H1 (cell line): ENCODE data around the gene FCGR2B. TPM values are rescaled to one million over a fixed set of nuclear protein-coding genes. Genes with fewer than 3 reads are reported as not detected.

Experiments used
- CTCF ChIA-PET: fragments of 300-600 bp; sonication (Branson Sonifier 250); formaldehyde crosslinking; loops from one replicate; lab custom pipeline; 2021; ENCODE audit not compliant: partially characterized antibody; lab: Charles Lee
- POLR2A ChIA-PET: fragments of 300-600 bp; sonication (Branson Sonifier 250); formaldehyde crosslinking; loops from one replicate; lab custom pipeline; 2021; ENCODE audit warnings: inconsistent platforms; ENCODE audit not compliant: partially characterized antibody; lab: Charles Lee
- DNase-seq, 2 experiments: peaks; one replicate each; pipeline versions ENCODE4 v3.0.0 to v3.0.0-alpha.2; 2010 to 2022; ENCODE audit warnings: low spot score in 2 of 2, low read depth in 1 of 2, mixed read lengths in 1 of 2
- FAIRE-seq: peaks from 2 replicates; lab custom pipeline; 2011; peaks lifted over from hg19 to GRCh38; lab: Jason Lieb, UNC
- H2AFZ ChIP-seq: 2 replicates; pipeline ENCODE4 v1.8.1; 2012; ENCODE audit warnings: low read length, inconsistent platforms
- H2AK5ac ChIP-seq: 2 replicates; pipeline ENCODE4 v1.6.1; 2013; ENCODE audit warnings: low read depth, low read length
- H2BK120ac ChIP-seq: replicated peaks from 2 replicates; pipeline ENCODE3; 2013; ENCODE audit warnings: low read depth, low read length, inconsistent platforms
- H2BK12ac ChIP-seq: 2 replicates; pipeline ENCODE4 v1.6.1; 2013; ENCODE audit warnings: low read depth, low read length
- H2BK15ac ChIP-seq: 2 replicates; pipeline ENCODE4 v1.6.1; 2013; ENCODE audit warnings: low read length
- H2BK20ac ChIP-seq: 2 replicates; pipeline ENCODE4 v1.6.1; 2013; ENCODE audit warnings: low read length
- H2BK5ac ChIP-seq: 2 replicates; pipeline ENCODE4 v1.6.1; 2013; ENCODE audit warnings: low read depth, low read length
- H3K14ac ChIP-seq: 2 replicates; pipeline ENCODE4 v1.6.1; 2013; ENCODE audit warnings: inconsistent platforms; ENCODE audit not compliant: insufficient read length
- H3K18ac ChIP-seq: 2 replicates; pipeline ENCODE4 v1.6.1; 2013; ENCODE audit warnings: low read length; ENCODE audit errors: extremely low read depth
- H3K23ac ChIP-seq: 2 replicates; pipeline ENCODE4 v1.6.1; 2013; ENCODE audit warnings: inconsistent platforms; ENCODE audit not compliant: insufficient read length
- H3K23me2 ChIP-seq: 2 replicates; pipeline ENCODE4 v1.6.1; 2013; ENCODE audit warnings: low read depth, low read length
- H3K27ac ChIP-seq: 2 replicates; pipeline ENCODE4 v1.6.1; 2011; ENCODE audit warnings: low read depth, low read length, inconsistent platforms
- H3K27me3 ChIP-seq, 4 experiments: replicated peaks in 1 of 4; 1 replicate in 1 of 4; 2 replicates in 3 of 4; pipeline versions ENCODE4 v1.6.1 to v1.8.1; 2011 to 2013; ENCODE audit warnings: low read length in 3 of 4, mild to moderate bottlenecking in 3 of 4, inconsistent platforms in 2 of 4, mixed read lengths in 2 of 4, moderate library complexity in 1 of 4; ENCODE audit not compliant: control insufficient read depth in 3 of 4, insufficient read depth in 3 of 4; ENCODE audit errors: extremely low read depth in 1 of 4
- H3K36me3 ChIP-seq, 4 experiments: 2 replicates each; pipeline versions ENCODE4 v1.6.1 to v1.8.1; 2011 to 2013; ENCODE audit warnings: mild to moderate bottlenecking in 4 of 4, low read length in 3 of 4, moderate library complexity in 2 of 4, control low read depth in 1 of 4, inconsistent platforms in 1 of 4; ENCODE audit not compliant: insufficient read depth in 4 of 4, control insufficient read depth in 2 of 4
- H3K4ac ChIP-seq: replicated peaks from 2 replicates; pipeline ENCODE3; 2013; ENCODE audit warnings: low read length, low read depth, mixed read lengths, inconsistent platforms; ENCODE audit not compliant: insufficient read length
- H3K4me1 ChIP-seq, 4 experiments: replicated peaks in 1 of 4; 1 replicate in 1 of 4; 2 replicates in 3 of 4; pipeline versions ENCODE4 v1.6.1 to v1.8.1; 2011 to 2013; ENCODE audit warnings: low read length in 3 of 4, inconsistent platforms in 2 of 4, mixed read lengths in 1 of 4; ENCODE audit not compliant: insufficient read depth in 4 of 4, control insufficient read depth in 3 of 4
- H3K4me2 ChIP-seq, 2 experiments: 2 replicates each; pipeline versions ENCODE4 v1.6.1 to v1.8.1; 2011 to 2013; ENCODE audit warnings: low read depth in 2 of 2, low read length in 2 of 2, control low read depth in 1 of 2, inconsistent platforms in 1 of 2, mild to moderate bottlenecking in 1 of 2; ENCODE audit not compliant: insufficient read depth in 1 of 2
- H3K4me3 ChIP-seq, 4 experiments: fragments of 200-600, 300-600 bp in 1 of 4; sonication (generic), shearing (Covaris generic), sonication (Bioruptor Twin) in 1 of 4; 2 replicates each; pipeline versions ENCODE4 v1.5.1 to v1.8.1; 2011 to 2016; ENCODE audit warnings: low read length in 4 of 4, low read depth in 3 of 4, control low read depth in 2 of 4, inconsistent platforms in 2 of 4, mild to moderate bottlenecking in 2 of 4, mixed read lengths in 1 of 4, moderate library complexity in 1 of 4; ENCODE audit not compliant: insufficient read depth in 2 of 4; ENCODE audit errors: extremely low read depth in 1 of 4
- H3K56ac ChIP-seq: replicated peaks from 2 replicates; pipeline ENCODE3; 2013; ENCODE audit warnings: low read depth, mild to moderate bottlenecking, mixed read lengths, low read length, inconsistent platforms; ENCODE audit not compliant: insufficient read length
- H3K79me1 ChIP-seq: 2 replicates; pipeline ENCODE4 v1.6.1; 2013; ENCODE audit warnings: low read depth, low read length, control low read depth
- H3K79me2 ChIP-seq, 2 experiments: 2 replicates each; pipeline versions ENCODE4 v1.6.1 to v1.8.1; 2012 to 2013; ENCODE audit warnings: low read length in 2 of 2, mild to moderate bottlenecking in 2 of 2, inconsistent platforms in 1 of 2; ENCODE audit not compliant: insufficient read depth in 2 of 2, control insufficient read depth in 1 of 2
- H3K9ac ChIP-seq, 4 experiments: replicated peaks in 1 of 4; 1 replicate in 1 of 4; 2 replicates in 3 of 4; pipeline versions ENCODE4 v1.6.1 to v1.8.1; 2011 to 2013; ENCODE audit warnings: low read depth in 3 of 4, low read length in 3 of 4, control low read depth in 2 of 4, mild to moderate bottlenecking in 2 of 4, moderate library complexity in 2 of 4, inconsistent platforms in 1 of 4; ENCODE audit errors: extremely low read depth in 1 of 4
- H3K9me3 ChIP-seq, 2 experiments: 2 replicates each; pipeline versions ENCODE4 v1.6.1 to v1.8.1; 2012 to 2013; ENCODE audit warnings: mild to moderate bottlenecking in 2 of 2, moderate library complexity in 2 of 2, control low read depth in 1 of 2, inconsistent platforms in 1 of 2, low read depth in 1 of 2, low read length in 1 of 2, mixed read lengths in 1 of 2; ENCODE audit not compliant: insufficient read depth in 2 of 2
- H4K20me1 ChIP-seq, 2 experiments: replicated peaks in 1 of 2; 2 replicates each; pipeline versions ENCODE3 to v1.8.1; 2011 to 2013; ENCODE audit warnings: inconsistent platforms in 2 of 2, low read length in 2 of 2, mild to moderate bottlenecking in 1 of 2; ENCODE audit not compliant: insufficient read depth in 2 of 2, control insufficient read depth in 1 of 2
- H4K5ac ChIP-seq: 2 replicates; pipeline ENCODE4 v1.6.1; 2013; ENCODE audit warnings: low read length, low read depth, mixed read lengths, inconsistent platforms; ENCODE audit not compliant: insufficient read length
- H4K8ac ChIP-seq: 2 replicates; pipeline ENCODE4 v1.8.0; 2013; ENCODE audit warnings: mild to moderate bottlenecking, moderate library complexity, low read length, inconsistent platforms; ENCODE audit not compliant: insufficient read depth; ENCODE audit errors: extremely low read depth
- H4K91ac ChIP-seq: replicated peaks from 2 replicates; pipeline ENCODE3; 2013; ENCODE audit warnings: low read length, mixed read lengths, inconsistent platforms; ENCODE audit not compliant: insufficient read length
- ATF3 ChIP-seq: IDR thresholded peaks from 2 replicates; pipeline ENCODE4 v1.6.1; 2011; ENCODE audit warnings: low read depth, mild to moderate bottlenecking, low read length; ENCODE audit not compliant: insufficient read depth
- BCL11A ChIP-seq, 2 experiments: IDR thresholded peaks; one replicate each; pipeline ENCODE4 v1.6.1; 2011; ENCODE audit warnings: low read depth in 2 of 2, low read length in 2 of 2, mild to moderate bottlenecking in 2 of 2
- CREB1 ChIP-seq: IDR thresholded peaks from 2 replicates; pipeline ENCODE4 v1.6.1; 2012; ENCODE audit warnings: inconsistent platforms
- CTCF ChIP-seq, 3 experiments: IDR thresholded peaks; 1 replicate in 2 of 3; 2 replicates in 1 of 3; pipeline versions ENCODE4 v1.5.1 to v1.6.1; 2011; ENCODE audit warnings: low read length in 3 of 3, mild to moderate bottlenecking in 3 of 3, inconsistent platforms in 2 of 3, low read depth in 1 of 3, moderate library complexity in 1 of 3; ENCODE audit not compliant: insufficient read depth in 1 of 3; ENCODE audit errors: control extremely low read depth in 1 of 3
- FOSL1 ChIP-seq: IDR thresholded peaks from 2 replicates; pipeline ENCODE4 v1.6.1; 2011; ENCODE audit warnings: mild to moderate bottlenecking, low read depth, low read length, moderate library complexity; ENCODE audit not compliant: insufficient read depth
- KDM5A ChIP-seq: fragments of 200-600 bp; IDR thresholded peaks from 2 replicates; pipeline ENCODE4 v1.7.1; 2012; ENCODE audit warnings: mild to moderate bottlenecking, low read length, inconsistent platforms, mixed read lengths
- MAX ChIP-seq: IDR thresholded peaks from 2 replicates; pipeline ENCODE4 v1.6.1; 2012; ENCODE audit warnings: inconsistent platforms
- RBBP5 ChIP-seq: IDR thresholded peaks from 2 replicates; pipeline ENCODE4 v1.7.1; 2012; ENCODE audit warnings: low read depth, mild to moderate bottlenecking, inconsistent platforms, low read length, moderate library complexity, borderline replicate concordance
- RFX5 ChIP-seq: IDR thresholded peaks from 2 replicates; pipeline ENCODE4 v1.6.1; 2011; ENCODE audit warnings: low read depth, low read length, improper control_type of control experiment, borderline replicate concordance
- SAP30 ChIP-seq: fragments of 300-600 bp; sonication (generic); IDR thresholded peaks from 2 replicates; pipeline ENCODE4 v1.7.1; 2012; ENCODE audit warnings: low read length, moderate library complexity, mild to moderate bottlenecking, inconsistent platforms; ENCODE audit not compliant: insufficient read depth, insufficient replicate concordance
- SRF ChIP-seq: IDR thresholded peaks from 2 replicates; pipeline ENCODE4 v1.6.1; 2011; ENCODE audit warnings: mild to moderate bottlenecking, low read depth, low read length, moderate library complexity
- WGBS, 2 experiments: shearing (Covaris generic) in 1 of 2; methylation state at CpG; one replicate each; pipeline versions ENCODE4 v1.1.6 to v1.1.7; 2013 to 2015; ENCODE audit warnings: low lambda C conversion rate in 2 of 2, mixed read lengths in 2 of 2, inconsistent platforms in 1 of 2, low coverage in 1 of 2, missing lambda C conversion rate in 1 of 2; ENCODE audit not compliant: insufficient replicate concordance in 2 of 2, insufficient coverage in 1 of 2, insufficient read length in 1 of 2; ENCODE audit errors: extremely low coverage in 1 of 2, missing lambda C conversion rate in 1 of 2; 5-methylcytosine and 5-hydroxymethylcytosine counted together
- polyA plus RNA-seq, 7 experiments: library from polyadenylated mRNA; depleted of rRNA in 3 of 7; stranded (reverse) in 5 of 7; unstranded in 2 of 7; fragments of >200 nt in 5 of 7; fragments of 200-250 nt in 2 of 7; gene quantifications; 1 replicate in 5 of 7; 2 replicates in 1 of 7; 4 replicates in 1 of 7; pipeline versions ENCODE4 v1.2.1 to v1.2.3, GENCODE V29; 2011 to 2013; ENCODE audit warnings: missing spikeins in 2 of 7, mixed read lengths in 2 of 7
- total RNA-seq: library from RNA; stranded (reverse); fragmentation: NEBNext Ultra II Directional; extraction: Animal tissue kit (Norgen Biotek cat#: 25700); gene quantifications from 2 replicates; pipeline ENCODE4 v1.2.1, GENCODE V29; 2021

Gene FCGR2B
- total and polyA plus RNA-seq, 2 of the 8 experiments (the other 6 are each of a cell fraction or from before 2014, with no cell fraction given), result 0.05 TPM; not detected in 1

GRCh38 chr1:161676441-161676840 is 13.5 kb downstream of the FCGR2B start:
- no peak for FAIRE-seq
- Histone ChIP-seq H3K9ac (no peak overlapping the region), H3K4me2 (no peak overlapping the region), H3K9me3 (no peaks in the 10 kb centered on the region), H2BK15ac (no peak overlapping the region), H3K56ac (no peak overlapping the region), H4K91ac (no peak overlapping the region), H3K23me2 (no peaks in the 10 kb centered on the region), H3K4ac (no peak overlapping the region), H2BK120ac (no peak overlapping the region), H2BK12ac (no peak overlapping the region), H2BK5ac (no peak overlapping the region), H2AFZ (no peak overlapping the region; the same call in 1 of the 2 replicates), H3K23ac (no peak overlapping the region), H4K8ac (no peak overlapping the region), H3K18ac (no peak overlapping the region), H3K36me3 (no peaks in the 10 kb centered on the region), H3K14ac (no peak overlapping the region), H3K79me2 (no peaks in the 10 kb centered on the region), H3K79me1 (no peaks in the 10 kb centered on the region), H4K20me1 (no peaks in the 10 kb centered on the region), H3K4me3 (no peak overlapping the region), H3K27me3 (no peaks in the 10 kb centered on the region), H3K27ac (no peak overlapping the region), H4K5ac (no peak overlapping the region), H2AK5ac (no peak overlapping the region), H2BK20ac (no peak overlapping the region), H3K4me1 (peaks cover 0 to 2% (median 0%) of the 10 kb centered on the region in 4 experiments; a peak in 2 of 7 replicates)
- ChIA-PET POLR2A (no interaction called here), CTCF (no interaction called here)
- WGBS, 2 experiments, result 97% methylated on average over 2 of the region's 2 CpGs; no CpG with 5 or more reads in 1 of the 2 experiments
- no peak for DNase-seq
- no peak for TF ChIP-seq CREB1
- no peak for TF ChIP-seq SAP30
- no peak for TF ChIP-seq CTCF (IDR thresholded peaks at IDR 0.05; ENCODE audit: control extremely low read depth in 1 of 3, insufficient read depth in 1 of 3, low read depth in 1 of 3, low read length in 3 of 3)
- no peak for TF ChIP-seq MAX
- no peak for TF ChIP-seq KDM5A
- no peak for TF ChIP-seq FOSL1
- no peak for TF ChIP-seq BCL11A (IDR thresholded peaks at IDR 0.05; ENCODE audit: low read depth in 2 of 2, low read length in 2 of 2)
- no peak for TF ChIP-seq RBBP5
- TF ChIP-seq ATF3, result no peak
- TF ChIP-seq SRF, result no peak
- no peak for TF ChIP-seq RFX5
